IMR-90 (cell line): Measurements from ENCODE around the gene ZNF575.

Experiments
- CTCF ChIP-seq: conservative IDR thresholded peaks from 2 replicates; pipeline ENCODE4 v1.5.1; 2012; ENCODE audit warnings: mild to moderate bottlenecking, low read depth, low read length, improper control_type of control experiment
- POLR2A ChIP-seq: IDR thresholded peaks from 2 replicates; pipeline ENCODE4 v1.6.1; 2012; ENCODE audit warnings: mild to moderate bottlenecking, low read depth, low read length
- RCOR1 ChIP-seq: IDR thresholded peaks from 2 replicates; pipeline ENCODE4 v1.6.1; 2012; ENCODE audit warnings: mild to moderate bottlenecking, low read length, improper control_type of control experiment; ENCODE audit not compliant: insufficient replicate concordance
- USF2 ChIP-seq: fragments of 150-350 bp; IDR thresholded peaks from 2 replicates; pipeline ENCODE4 v1.6.1; 2017; ENCODE audit warnings: mild to moderate bottlenecking, antibody characterized with exemption, low read length, low read depth

DNA sequence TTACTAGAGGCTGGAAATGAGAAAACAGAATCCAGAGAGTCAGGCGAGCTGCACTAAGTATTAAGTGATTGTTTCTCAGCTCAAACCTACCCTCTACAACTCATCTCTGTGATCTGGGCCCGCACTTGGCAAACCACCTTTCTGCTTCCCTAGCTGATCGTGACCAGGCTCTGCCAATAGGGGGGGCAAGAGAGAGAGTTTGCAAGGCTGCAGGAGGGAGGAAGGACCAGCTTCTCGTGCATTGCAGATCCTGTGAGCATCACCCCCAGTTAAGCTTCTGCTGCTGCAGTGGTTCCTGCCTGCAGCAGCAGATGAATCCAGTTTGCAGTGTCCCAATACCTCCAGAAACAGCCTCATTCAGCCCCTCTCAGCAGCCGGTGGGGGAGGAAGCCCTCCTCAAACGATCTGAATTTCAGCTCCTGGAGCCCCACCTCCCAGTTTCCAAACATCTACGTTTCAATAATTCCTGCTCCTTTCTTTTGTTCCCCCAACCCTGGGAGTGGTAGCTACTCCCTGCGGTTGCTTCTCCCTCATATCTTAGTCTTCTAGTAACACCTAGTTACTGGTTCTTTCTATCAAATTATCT is 22.3 kb downstream of the ZNF575 start:
- peak; percentile 73 for TF ChIP-seq CTCF
- no peak for TF ChIP-seq POLR2A
- TF ChIP-seq USF2: no peak
- no peak for TF ChIP-seq RCOR1
